Inferior parietal cortex (tissue), 1 donor: ENCODE data around the gene LCNL1.

Experiments
- DNase-seq: peaks from one replicate; pipeline ENCODE4 v3.0.0-alpha.2; 2016; ENCODE audit errors: extremely low spot score

Gene LCNL1

GRCh38 chr9:136982232-136983051 is at the start of gene LCNL1:
TSS of gene LCNL1 (plus strand) at chr9:136982993. CDS start at chr9:136983587, 594 bp downstream.
- no peak for DNase-seq

GRCh38 chr9:136934277-136934676 is 48.5 kb upstream of the LCNL1 start:
- DNase-seq, result no peak

- DNase-seq, result no peak
Observed at GRCh38 chr9:136935651-136936050, 47.1 kb upstream of the LCNL1 start.

- peak; percentile 47 for DNase-seq
Observed at GRCh38 chr9:136936645-136937170, 46.1 kb upstream of the LCNL1 start.

GRCh38 chr9:136937186-136938001 is 45.4 kb upstream of the LCNL1 start:
- no peak for DNase-seq

GRCh38 chr9:136939431-136939995 is 43.3 kb upstream of the LCNL1 start:
- DNase-seq, result no peak

GRCh38 chr9:136939996-136940525 is 42.7 kb upstream of the LCNL1 start:
- no peak for DNase-seq

- no peak for DNase-seq
Observed at GRCh38 chr9:136940526-136941230, 42.1 kb upstream of the LCNL1 start.

GRCh38 chr9:136941231-136942111 is 41.3 kb upstream of the LCNL1 start:
- no peak for DNase-seq

GRCh38 chr9:136942112-136942880 is 40.5 kb upstream of the LCNL1 start:
- no peak for DNase-seq

GRCh38 chr9:136942881-136943230 is 39.9 kb upstream of the LCNL1 start:
- DNase-seq, result no peak

- no peak for DNase-seq
Observed at GRCh38 chr9:136943291-136944211, 39.2 kb upstream of the LCNL1 start.

- no peak for DNase-seq
Observed at GRCh38 chr9:136944212-136944518, 38.6 kb upstream of the LCNL1 start.

GRCh38 chr9:136944519-136945332 is 38.1 kb upstream of the LCNL1 start, which contains the start of the genes C8G and FBXW5:
TSS of gene C8G (plus strand) at chr9:136945243. CDS start at chr9:136945321, 78 bp downstream.
TSS of gene FBXW5 (minus strand) at chr9:136944738. CDS start at chr9:136944083, 655 bp downstream.
- DNase-seq, result peak; percentile 94

- no peak for DNase-seq
Observed at GRCh38 chr9:136945333-136946227, 37.2 kb upstream of the LCNL1 start.

- no peak for DNase-seq
Observed at GRCh38 chr9:136946228-136947027, 36.4 kb upstream of the LCNL1 start.
